Fibroblast of pulmonary artery (primary cell): Measurements from ENCODE around the gene PDPR.
"Not testable (repeated sequence)": the region's sequence is repeated elsewhere in the genome, so short reads cannot be mapped to it uniquely, and the experiment has no call there.

Source experiments
- DNase-seq: peaks from one replicate; pipeline ENCODE4 v3.0.0-alpha.2; 2010; ENCODE audit warnings: low read depth
- H3K4me3 ChIP-seq: replicated peaks from 2 replicates; pipeline ENCODE4 v1.5.1; 2011; ENCODE audit warnings: low read depth, mild to moderate bottlenecking, control low read depth, low read length, moderate library complexity

Gene PDPR

GRCh38 chr16:70113982-70114826 is at the start of gene PDPR:
TSS of gene PDPR (plus strand) at chr16:70114332. CDS start at chr16:70120493, 6,161 bp downstream.
- peak within 1 kb of the TSS; percentile 72 for H3K4me3 ChIP-seq
- peak; percentile 92 for DNase-seq

GRCh38 chr16:70064841-70065370 is 49.2 kb upstream of the PDPR start:
- peak overlapping the region; percentile 61 for H3K4me3 ChIP-seq
- DNase-seq: peak; percentile 3

- H3K4me3 ChIP-seq: peak overlapping the region; percentile 61
- not testable (repeated sequence) for DNase-seq
These were observed 48.8 kb upstream of the PDPR start for GRCh38 chr16:70065376-70065745.

DNA sequence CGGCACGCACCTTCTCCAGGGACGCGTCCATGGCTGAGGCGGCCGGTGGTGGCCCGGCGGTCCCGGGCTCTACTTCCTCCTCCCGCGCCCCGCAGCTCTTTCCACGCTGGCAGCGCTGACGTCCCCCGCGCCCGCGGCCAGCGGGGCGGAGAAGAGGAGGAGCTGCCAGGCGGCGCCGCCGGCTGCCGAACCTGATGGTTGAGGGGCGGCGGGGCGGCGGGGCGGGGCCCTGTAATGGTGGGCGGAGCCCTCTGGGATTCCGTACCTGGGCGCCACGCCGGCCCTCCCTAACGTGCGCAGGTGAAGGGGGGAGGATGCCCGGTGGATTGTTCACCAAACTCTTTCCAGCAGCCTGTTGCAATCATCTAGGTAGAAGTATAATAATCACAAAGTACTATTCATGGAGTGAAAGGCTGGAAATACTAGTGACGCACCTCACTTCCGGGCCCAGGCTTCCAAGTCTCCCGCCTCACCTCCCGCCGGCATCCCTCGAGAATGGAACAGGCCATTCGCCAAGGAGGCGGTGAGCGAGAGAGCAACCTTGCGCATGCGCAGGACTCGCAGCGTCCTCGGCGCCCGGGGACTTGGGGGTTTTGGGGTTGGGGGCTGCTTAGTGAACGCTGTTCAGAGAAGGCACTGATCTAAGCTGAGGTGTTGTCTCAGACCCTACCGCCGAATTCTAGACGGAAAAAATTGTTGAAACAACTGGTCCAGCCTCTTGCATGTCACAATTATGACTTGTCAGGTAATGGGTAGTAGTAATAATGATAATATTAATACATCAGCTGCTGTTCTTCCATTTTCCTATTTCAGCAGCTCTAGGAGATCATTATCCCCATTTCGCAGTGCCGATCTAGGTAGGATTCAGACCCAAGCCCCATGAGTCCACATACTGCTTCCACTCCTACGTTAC is 48.1 kb upstream of the PDPR start:
- peak; percentile 71 for DNase-seq
- H3K4me3 ChIP-seq: peak overlapping the region; percentile 61

DNA sequence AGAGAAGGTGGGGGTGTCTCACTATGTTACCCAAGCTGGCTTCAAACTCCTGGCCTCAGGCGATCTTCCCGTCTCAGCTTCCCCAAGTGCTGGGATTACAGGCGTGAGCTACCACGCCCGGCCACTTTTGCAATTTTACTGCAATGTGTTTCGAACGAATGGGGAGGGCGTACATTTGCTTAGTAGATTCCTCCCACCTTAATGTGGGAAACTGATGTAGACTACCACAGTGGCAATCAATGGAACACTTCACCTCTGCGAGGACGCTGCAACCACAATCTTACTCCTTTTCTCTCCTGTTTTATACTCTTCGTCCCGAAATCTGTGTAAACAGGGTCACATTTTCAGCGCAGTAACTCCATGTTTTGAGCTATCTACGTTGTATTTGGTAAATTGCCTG is 47.4 kb upstream of the PDPR start:
- H3K4me3 ChIP-seq: peak overlapping the region; percentile 61
- not testable (repeated sequence) for DNase-seq

- DNase-seq, H3K4me3 ChIP-seq: not testable (repeated sequence)
These were observed 35.1 kb upstream of the PDPR start for GRCh38 chr16:70079081-70079480.

DNA sequence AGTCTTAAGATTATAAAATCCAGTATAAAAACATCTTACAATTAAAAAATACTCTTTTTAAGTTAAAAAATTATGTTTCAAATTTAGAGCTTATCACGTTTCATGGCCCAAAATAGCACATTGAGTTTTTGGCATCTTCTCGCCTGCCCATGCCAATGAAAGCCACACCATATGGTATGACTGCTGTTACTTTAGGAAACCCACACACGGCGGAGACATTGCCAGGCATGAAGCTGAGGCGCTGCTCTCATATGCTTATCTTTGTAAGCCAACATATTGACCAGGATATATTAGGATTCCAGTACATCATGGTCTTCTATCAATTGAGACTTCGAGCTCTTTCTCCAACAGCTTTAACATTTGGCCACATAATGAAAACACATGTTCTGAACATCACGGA is 32.9 kb upstream of the PDPR start:
- DNase-seq, H3K4me3 ChIP-seq: not testable (repeated sequence)

DNA sequence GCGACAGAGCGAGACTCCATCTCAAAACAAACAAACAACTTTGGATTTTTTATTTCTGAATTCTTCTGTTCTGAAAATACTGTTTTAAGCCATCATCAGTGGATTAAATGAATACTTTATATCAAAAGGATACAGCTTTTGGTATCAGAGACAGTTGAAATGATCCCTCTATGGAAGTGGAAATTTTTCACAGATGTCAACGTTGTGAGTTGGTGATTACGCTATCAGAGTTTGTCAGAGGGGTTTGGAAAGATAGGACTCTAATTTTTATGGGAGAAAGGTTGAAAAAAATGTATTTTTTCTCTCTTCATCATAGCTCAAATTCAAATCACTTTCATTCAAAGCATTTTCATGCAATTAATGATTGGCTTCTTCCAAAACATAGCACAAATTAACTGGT is 30.2 kb upstream of the PDPR start:
- not testable (repeated sequence) for DNase-seq, H3K4me3 ChIP-seq

DNA sequence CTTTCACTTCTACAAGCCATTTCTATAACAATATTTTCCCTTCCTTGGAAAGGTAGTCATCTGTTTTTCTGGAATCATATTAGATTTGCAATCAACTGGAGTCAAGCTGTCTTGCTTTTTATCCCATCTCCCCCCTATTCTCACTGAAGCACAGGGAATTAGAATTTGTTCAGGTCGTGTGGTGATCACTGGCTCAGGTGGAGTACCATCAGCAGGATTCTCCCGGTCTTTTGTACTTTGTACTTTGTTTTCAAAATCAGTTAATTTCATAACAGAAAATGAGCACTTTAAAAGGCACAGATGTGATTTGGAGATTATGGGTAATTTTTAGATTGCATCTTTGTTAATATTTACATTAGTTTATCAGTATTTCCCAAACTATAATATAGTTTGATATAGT is 26.0 kb upstream of the PDPR start:
- H3K4me3 ChIP-seq, DNase-seq: not testable (repeated sequence)

- not testable (repeated sequence) for DNase-seq, H3K4me3 ChIP-seq
These were observed 25.3 kb upstream of the PDPR start for GRCh38 chr16:70088877-70089276.

DNA sequence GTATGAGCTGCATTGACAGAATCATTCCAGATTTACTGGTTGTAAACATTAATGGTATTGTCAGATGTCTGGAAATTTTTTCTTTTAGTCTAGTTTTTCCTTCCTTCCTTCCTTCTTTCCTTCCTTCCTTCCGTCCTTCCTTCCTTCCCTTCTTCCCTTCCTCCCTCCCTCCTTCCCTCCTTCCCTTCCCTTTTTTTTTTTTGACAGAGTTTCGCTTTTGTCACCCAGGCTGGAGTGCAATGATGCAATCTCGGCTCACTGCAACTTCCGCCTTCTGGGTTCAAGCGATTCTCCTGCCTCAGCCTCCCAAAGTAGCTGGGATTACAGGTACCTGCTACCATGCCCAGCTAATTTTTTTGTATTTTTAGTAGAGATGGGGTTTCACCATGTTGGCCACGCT is 24.8 kb upstream of the PDPR start:
- not testable (repeated sequence) for H3K4me3 ChIP-seq, DNase-seq

GRCh38 chr16:70091104-70091503 is 23.0 kb upstream of the PDPR start:
- not testable (repeated sequence) for H3K4me3 ChIP-seq, DNase-seq

DNA sequence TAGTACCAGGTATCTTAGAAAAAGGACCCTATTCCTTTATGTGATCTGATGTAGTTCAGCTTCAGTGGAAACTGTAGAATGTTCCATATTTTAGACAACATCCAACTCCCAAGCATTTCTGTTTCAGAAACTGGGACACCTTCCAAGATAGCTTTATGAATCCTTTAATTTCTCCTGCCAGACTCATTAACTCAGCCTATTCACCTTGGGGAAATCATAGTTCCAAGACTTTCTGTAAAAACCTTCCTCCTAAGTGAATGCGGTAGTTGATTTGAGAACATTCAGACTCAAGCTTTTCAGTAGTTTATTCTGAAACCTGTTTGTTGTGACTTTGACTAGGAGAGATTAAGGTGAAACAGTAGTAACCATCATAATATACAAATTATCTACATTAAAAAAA is 20.0 kb upstream of the PDPR start:
- not testable (repeated sequence) for H3K4me3 ChIP-seq, DNase-seq

GRCh38 chr16:70109583-70110279 is 4.4 kb upstream of the PDPR start:
- not testable (repeated sequence) for H3K4me3 ChIP-seq, DNase-seq

GRCh38 chr16:70112162-70112561 is 2.0 kb upstream of the PDPR start:
- H3K4me3 ChIP-seq, DNase-seq: not testable (repeated sequence)

- not testable (repeated sequence) for DNase-seq
These were observed 542 bp upstream of the PDPR start for GRCh38 chr16:70113599-70113981.

DNA sequence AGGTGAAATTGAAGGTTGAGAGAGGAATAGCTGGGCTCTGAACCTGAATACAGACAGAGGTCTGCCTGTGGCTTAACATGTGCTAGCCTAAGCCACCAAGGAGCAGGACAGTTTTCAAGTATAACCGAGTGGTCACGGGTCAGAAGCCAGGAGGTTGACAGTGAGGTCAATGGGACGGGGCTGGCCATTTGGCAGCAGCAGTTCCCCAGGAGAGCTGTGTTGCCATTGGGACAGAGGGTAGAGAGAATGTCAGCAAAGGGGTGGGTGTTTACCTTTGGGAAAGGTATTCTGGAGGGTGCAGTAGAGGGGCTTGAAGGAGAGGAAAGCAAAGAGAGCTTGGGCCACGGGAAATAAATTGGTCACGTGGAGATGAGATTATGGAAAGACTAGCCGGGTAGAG is 4.2 kb downstream of the PDPR start:
- DNase-seq, H3K4me3 ChIP-seq: not testable (repeated sequence)

More at GRCh38 chr16:70113599-70113981, 542 bp upstream of the PDPR start:
- peak overlapping the region; percentile 72 for H3K4me3 ChIP-seq

DNA sequence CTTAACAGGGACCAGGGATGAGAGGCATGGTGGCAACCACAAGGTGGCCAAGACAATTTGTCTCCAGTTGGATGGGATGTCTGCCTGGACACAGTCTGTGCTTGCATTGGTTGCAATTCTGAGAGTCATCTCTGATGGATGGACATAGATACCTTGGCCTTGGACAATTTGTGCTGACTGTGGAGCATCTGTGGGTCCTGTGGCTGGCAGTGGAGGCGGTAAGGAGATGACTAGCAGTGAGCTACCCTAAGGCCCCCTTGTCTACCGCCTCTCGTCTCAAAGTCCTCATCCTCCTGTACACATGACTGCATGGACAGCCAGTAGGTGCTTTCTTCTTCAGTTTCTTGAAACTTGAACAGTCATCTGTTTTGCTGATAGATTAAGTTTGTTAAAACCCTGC is 4.6 kb downstream of the PDPR start:
- not testable (repeated sequence) for DNase-seq, H3K4me3 ChIP-seq

DNA sequence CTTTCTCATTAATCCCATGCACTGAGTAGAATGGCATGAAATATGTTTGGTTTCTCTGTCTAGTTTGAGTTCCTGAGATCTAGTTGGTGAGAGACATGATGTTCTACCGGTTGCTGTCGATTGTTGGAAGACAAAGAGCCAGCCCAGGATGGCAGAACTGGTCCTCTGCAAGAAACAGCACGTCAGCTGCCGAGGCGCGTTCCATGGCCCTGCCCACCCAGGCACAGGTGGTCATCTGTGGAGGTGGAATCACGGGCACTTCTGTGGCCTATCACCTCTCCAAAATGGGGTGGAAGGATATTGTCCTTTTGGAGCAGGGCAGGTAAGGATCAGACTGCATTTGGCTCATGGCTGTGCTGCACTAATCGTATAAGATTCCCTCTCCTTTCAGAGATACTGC is 6.3 kb downstream of the PDPR start:
- H3K4me3 ChIP-seq, DNase-seq: not testable (repeated sequence)
